Stomach (tissue), 9 donors: Measurements from ENCODE around the gene IRF4. TPM values are rescaled to one million over a fixed set of nuclear protein-coding genes. Genes with fewer than 3 reads are reported as not detected.

Experiments
- DNase-seq, 2 donors: peaks; one replicate each; pipeline versions ENCODE4 v3.0.0 to v3.0.0-alpha.2; 2013 to 2019
- H3K27ac ChIP-seq, 5 donors: fragments of 200-600 bp in 4 of 5; sonication (generic) in 4 of 5; one replicate each; pipeline ENCODE4 v1.5.1; 2013 to 2019; ENCODE audit warnings: mild to moderate bottlenecking in 1 of 5, moderate library complexity in 1 of 5
- H3K27me3 ChIP-seq, 3 donors: fragments of 200-600 bp; sonication (generic); one replicate each; pipeline ENCODE4 v1.5.1; 2017 to 2019; ENCODE audit warnings: mixed run types in 1 of 3
- H3K36me3 ChIP-seq, 4 donors: fragments of 200-600 bp; sonication (generic); 1 replicate in 3 of 4; 2 replicates in 1 of 4; pipeline ENCODE4 v1.5.1; 2016 to 2019
- H3K4me1 ChIP-seq, 4 donors: fragments of 200-600 bp; sonication (generic); one replicate each; pipeline ENCODE4 v1.5.1; 2016 to 2019
- H3K4me3 ChIP-seq, 4 donors: fragments of 200-600 bp; sonication (generic) in 3 of 4; one replicate each; pipeline ENCODE4 v1.5.1; 2016 to 2019; ENCODE audit warnings: mild to moderate bottlenecking in 1 of 4
- H3K9me3 ChIP-seq, 4 donors: fragments of 200-600 bp; sonication (generic); one replicate each; pipeline ENCODE4 v1.5.1; 2016 to 2019
- EP300 ChIP-seq: sonication (generic); formaldehyde crosslinking; IDR thresholded peaks from one replicate; pipeline ENCODE4 v1.6.1; 2017; ENCODE audit warnings: antibody characterized with exemption
- POLR2A ChIP-seq, 4 donors: fragments of 450-650 bp; IDR thresholded peaks; one replicate each; pipeline ENCODE4 v1.6.1; 2016; ENCODE audit warnings: antibody characterized with exemption in 4 of 4, control low read depth in 2 of 4, mild to moderate bottlenecking in 1 of 4, moderate library complexity in 1 of 4
- POLR2AphosphoS5 ChIP-seq, 3 donors: sonication (generic); formaldehyde crosslinking; IDR thresholded peaks; one replicate each; pipeline ENCODE4 v1.6.1; 2016; ENCODE audit warnings: antibody characterized with exemption in 3 of 3
- WGBS, 5 donors: extraction: QIAGEN DNeasy Blood & Tissue Kit in 3 of 5; methylation state at CpG; one replicate each; pipeline versions ENCODE4 v1.1.5 to v1.1.7; 2013 to 2018; 5-methylcytosine and 5-hydroxymethylcytosine counted together
- intact Hi-C: fragments of 100-400 bp; cut with DNase I; formaldehyde crosslinking; loops from one replicate; pipeline ENCODE4 v1.15.1; 2023; ENCODE audit warnings: low total_unique reads
- polyA plus RNA-seq, 3 donors: library from polyadenylated mRNA; stranded (reverse); fragments of 200-250 nt; gene quantifications; one replicate each; pipeline ENCODE4 v1.2.3, GENCODE V29; 2013
- total RNA-seq, 5 donors: library from RNA; depleted of rRNA; stranded (reverse); fragments of >200 nt; gene quantifications; one replicate each; pipeline versions ENCODE4 v1.1.0 to v1.2.3, GENCODE V29; 2014 to 2016
- TF ChIP-seq, protein P1 (sequence below), 7 experiments: fragments of 450-650 bp in 4 of 7; fragments of 200-600 bp in 3 of 7; sonication (generic) in 3 of 7; IDR thresholded peaks; one replicate each; pipeline ENCODE4 v1.5.1; 2016 to 2019; ENCODE audit warnings: antibody characterized with exemption in 7 of 7, control low read depth in 2 of 7, mild to moderate bottlenecking in 1 of 7
- donor health status: healthy with polysubstance abuse.
- donor health status: Bipolar disorder and iron deficiency.
- donor health status: healthy.

Gene IRF4
- total and polyA plus RNA-seq, 8 donors = 0.48 to 7.0 (median 2.6) TPM; not detected in 1

DNA sequence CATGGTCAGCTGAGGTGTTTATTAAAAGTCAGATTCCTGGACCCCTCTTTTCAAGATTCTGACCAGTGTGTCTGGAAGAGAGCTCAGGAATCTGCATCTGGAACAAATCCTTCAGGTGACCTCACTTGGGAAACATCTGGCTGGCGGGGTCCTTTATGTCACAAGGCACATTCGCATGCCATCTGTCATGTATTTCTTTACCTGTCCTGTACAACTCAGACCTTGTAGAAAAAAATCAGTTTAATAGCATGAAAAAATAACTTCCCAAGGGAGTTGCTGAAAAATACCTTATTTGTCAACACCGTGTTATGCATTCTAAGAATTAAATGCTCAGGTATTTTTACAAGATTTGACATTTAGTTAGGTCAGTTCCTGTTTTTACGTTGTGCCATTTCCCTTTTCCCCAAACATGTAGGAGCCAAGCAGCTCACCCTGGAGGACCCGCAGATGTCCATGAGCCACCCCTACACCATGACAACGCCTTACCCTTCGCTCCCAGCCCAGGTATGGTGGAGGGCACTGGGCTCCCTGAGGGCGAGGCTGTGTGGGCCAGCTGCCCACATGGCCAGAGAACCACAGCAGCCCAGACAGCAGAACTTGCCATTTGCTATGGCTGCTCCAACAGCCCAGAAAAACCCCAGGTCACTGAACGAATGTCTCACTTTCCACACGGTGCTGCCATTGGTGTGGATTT lies 4.0 kb downstream of the IRF4 start:
- TF ChIP-seq POLR2AphosphoS5 (IDR thresholded peaks at IDR 0.05) (no peak), EP300 (no peak)
- DNase-seq = no peak
- no peaks in the 10 kb centered on the region for H3K36me3 ChIP-seq
- intact Hi-C loops = no loop called here
- H3K9me3 ChIP-seq = no peaks in the 10 kb centered on the region
- WGBS, 5 donors = 68 to 77% (median 76%) methylated on average over 10 of the region's 10 CpGs
- peaks cover 26 to 81% (median 51%) of the 10 kb centered on the region in 3 donors for H3K27me3 ChIP-seq
- peaks cover 31 to 33% (median 32%) of the 10 kb centered on the region in 4 donors for H3K4me1 ChIP-seq
- no peak overlapping the region for H3K4me3 ChIP-seq
- no peak overlapping the region for H3K27ac ChIP-seq

DNA sequence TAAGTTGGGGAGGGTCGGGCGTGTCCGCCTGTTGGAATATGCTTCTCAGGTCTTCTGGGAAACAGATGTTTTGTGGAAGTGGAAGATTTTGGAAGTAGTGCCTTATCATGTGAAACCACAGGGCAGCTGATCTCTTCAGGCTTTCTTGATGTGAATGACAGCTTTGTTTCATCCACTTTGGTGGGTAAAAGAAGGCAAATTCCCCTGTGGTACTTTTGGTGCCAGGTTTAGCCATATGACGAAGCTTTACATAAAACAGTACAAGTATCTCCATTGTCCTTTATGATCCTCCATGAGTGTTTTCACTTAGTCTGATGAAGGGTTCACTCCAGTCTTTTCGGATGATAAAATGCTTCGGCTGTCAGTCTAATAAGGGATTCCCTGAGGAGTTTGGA lies 4.6 kb downstream of the IRF4 start:
- peaks cover 27 to 28% (median 27%) of the 10 kb centered on the region in 4 donors for H3K4me1 ChIP-seq
- peaks cover 26 to 75% (median 46%) of the 10 kb centered on the region in 3 donors for H3K27me3 ChIP-seq
- intact Hi-C loops = no loop called here
- H3K9me3 ChIP-seq = no peaks in the 10 kb centered on the region
- DNase-seq = no peak
- no peak overlapping the region for H3K4me3 ChIP-seq
- H3K36me3 ChIP-seq = no peaks in the 10 kb centered on the region
- H3K27ac ChIP-seq = no peak overlapping the region
- 87 to 93% (median 90%) methylated on average over 6 of the region's 6 CpGs for WGBS, 5 donors
- TF ChIP-seq EP300 (no peak), POLR2AphosphoS5 (IDR thresholded peaks at IDR 0.05) (no peak), POLR2A (IDR thresholded peaks at IDR 0.05) (no peak)
- TF ChIP-seq, protein P1, sequence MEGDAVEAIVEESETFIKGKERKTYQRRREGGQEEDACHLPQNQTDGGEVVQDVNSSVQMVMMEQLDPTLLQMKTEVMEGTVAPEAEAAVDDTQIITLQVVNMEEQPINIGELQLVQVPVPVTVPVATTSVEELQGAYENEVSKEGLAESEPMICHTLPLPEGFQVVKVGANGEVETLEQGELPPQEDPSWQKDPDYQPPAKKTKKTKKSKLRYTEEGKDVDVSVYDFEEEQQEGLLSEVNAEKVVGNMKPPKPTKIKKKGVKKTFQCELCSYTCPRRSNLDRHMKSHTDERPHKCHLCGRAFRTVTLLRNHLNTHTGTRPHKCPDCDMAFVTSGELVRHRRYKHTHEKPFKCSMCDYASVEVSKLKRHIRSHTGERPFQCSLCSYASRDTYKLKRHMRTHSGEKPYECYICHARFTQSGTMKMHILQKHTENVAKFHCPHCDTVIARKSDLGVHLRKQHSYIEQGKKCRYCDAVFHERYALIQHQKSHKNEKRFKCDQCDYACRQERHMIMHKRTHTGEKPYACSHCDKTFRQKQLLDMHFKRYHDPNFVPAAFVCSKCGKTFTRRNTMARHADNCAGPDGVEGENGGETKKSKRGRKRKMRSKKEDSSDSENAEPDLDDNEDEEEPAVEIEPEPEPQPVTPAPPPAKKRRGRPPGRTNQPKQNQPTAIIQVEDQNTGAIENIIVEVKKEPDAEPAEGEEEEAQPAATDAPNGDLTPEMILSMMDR (IDR thresholded peaks at IDR 0.05) = no peak

DNA sequence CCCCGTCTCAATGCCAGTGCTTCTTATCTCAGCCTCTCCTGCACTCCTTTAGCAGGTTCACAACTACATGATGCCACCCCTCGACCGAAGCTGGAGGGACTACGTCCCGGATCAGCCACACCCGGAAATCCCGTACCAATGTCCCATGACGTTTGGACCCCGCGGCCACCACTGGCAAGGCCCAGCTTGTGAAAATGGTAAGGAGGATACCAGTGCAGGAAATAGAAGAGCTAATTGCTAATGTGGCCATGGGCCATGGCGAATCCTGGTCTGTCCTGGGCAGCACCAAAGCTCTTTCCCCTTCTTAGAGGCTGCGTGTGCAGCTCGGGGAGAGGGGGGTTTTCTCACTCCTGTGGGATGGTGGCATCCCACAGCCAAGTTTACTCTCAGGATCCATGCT lies 5.5 kb downstream of the IRF4 start:
- intact Hi-C loops = no loop called here
- H3K27me3 ChIP-seq = peaks cover 17 to 70% (median 36%) of the 10 kb centered on the region in 3 donors
- no peaks in the 10 kb centered on the region for H3K9me3 ChIP-seq
- TF ChIP-seq, protein P1 (IDR thresholded peaks at IDR 0.05) = no peak
- TF ChIP-seq POLR2AphosphoS5 (IDR thresholded peaks at IDR 0.05) = no peak
- no peak for TF ChIP-seq EP300
- no peak for TF ChIP-seq POLR2A (IDR thresholded peaks at IDR 0.05)
- 83 to 89% (median 85%) methylated on average over 13 of the region's 13 CpGs for WGBS, 5 donors
- no peak for DNase-seq
- H3K4me1 ChIP-seq = peaks cover 18 to 19% (median 18%) of the 10 kb centered on the region in 4 donors
- H3K36me3 ChIP-seq = no peaks in the 10 kb centered on the region
- H3K27ac ChIP-seq = no peak overlapping the region
- H3K4me3 ChIP-seq = no peak overlapping the region

DNA sequence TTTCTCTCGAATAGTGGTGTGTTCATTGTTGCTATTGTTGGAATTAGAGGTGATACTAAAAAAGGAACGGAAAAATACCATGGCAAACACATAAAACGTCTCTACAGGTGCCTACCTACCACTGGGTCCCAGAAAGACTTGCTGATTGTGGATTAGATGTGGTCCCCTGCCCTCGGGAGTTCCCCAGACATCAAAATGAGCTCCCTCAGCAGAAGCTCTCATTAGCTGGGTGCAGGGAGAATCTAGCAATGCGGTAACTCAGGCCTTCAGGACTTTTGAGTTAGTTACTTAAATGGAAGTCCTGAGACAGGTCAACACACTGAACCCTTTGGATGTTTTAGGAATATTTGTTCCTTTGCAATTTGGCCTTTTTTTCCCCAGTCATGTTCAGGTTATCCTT lies 6.1 kb downstream of the IRF4 start:
- TF ChIP-seq, protein P1 (IDR thresholded peaks at IDR 0.05) = no peak
- TF ChIP-seq POLR2A (IDR thresholded peaks at IDR 0.05) (no peak), POLR2AphosphoS5 (IDR thresholded peaks at IDR 0.05) (no peak), EP300 (no peak)
- H3K4me1 ChIP-seq = peaks cover 12 to 14% (median 13%) of the 10 kb centered on the region in 4 donors
- H3K27ac ChIP-seq = no peak overlapping the region
- H3K36me3 ChIP-seq = no peaks in the 10 kb centered on the region
- no peaks in the 10 kb centered on the region for H3K9me3 ChIP-seq
- H3K4me3 ChIP-seq = no peak overlapping the region
- intact Hi-C loops = no loop called here
- H3K27me3 ChIP-seq = peaks cover 11 to 70% (median 31%) of the 10 kb centered on the region in 3 donors
- WGBS, 5 donors = 71 to 85% (median 74%) methylated on average over 5 of the region's 5 CpGs
- no peak for DNase-seq

DNA sequence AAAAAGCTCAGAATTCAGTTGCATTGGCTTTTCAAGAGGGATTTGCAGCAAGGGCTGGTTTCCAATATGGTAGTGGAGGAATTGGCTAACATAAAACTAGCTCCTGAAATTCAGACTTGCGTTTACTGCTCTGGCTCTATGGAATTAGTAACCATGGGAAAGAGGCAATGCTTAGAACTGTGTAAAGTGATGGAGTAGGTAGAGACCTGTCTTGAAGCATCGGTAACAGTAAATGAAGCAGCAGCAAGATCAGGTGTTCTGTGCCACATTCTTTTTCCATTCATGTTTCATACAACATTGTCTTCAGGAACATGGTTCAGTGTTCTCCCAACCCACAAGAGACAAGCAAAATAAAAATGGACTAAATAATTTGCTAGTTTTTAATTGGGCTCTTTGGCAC lies 6.5 kb downstream of the IRF4 start:
- TF ChIP-seq, protein P1 (IDR thresholded peaks at IDR 0.05) = no peak
- TF ChIP-seq EP300 (no peak), POLR2AphosphoS5 (IDR thresholded peaks at IDR 0.05) (no peak), POLR2A (IDR thresholded peaks at IDR 0.05) (no peak)
- no peak overlapping the region for H3K27ac ChIP-seq
- intact Hi-C loops = no loop called here
- H3K27me3 ChIP-seq = peaks cover 8 to 70% (median 27%) of the 10 kb centered on the region in 3 donors
- H3K4me3 ChIP-seq = no peak overlapping the region
- no peaks in the 10 kb centered on the region for H3K9me3 ChIP-seq
- 90 to 94% (median 93%) methylated on average over 2 of the region's 2 CpGs for WGBS, 5 donors
- H3K36me3 ChIP-seq = no peaks in the 10 kb centered on the region
- DNase-seq = no peak
- H3K4me1 ChIP-seq = peaks cover 8 to 9% (median 8%) of the 10 kb centered on the region in 4 donors
